Measurements from ENCODE around the gene NFYB. TPM values are rescaled to one million over a fixed set of nuclear protein-coding genes. Genes with fewer than 3 reads are reported as not detected.

NFYB gene
- total RNA-seq, 1 donor from 2014 or later = 100 TPM

DNA sequence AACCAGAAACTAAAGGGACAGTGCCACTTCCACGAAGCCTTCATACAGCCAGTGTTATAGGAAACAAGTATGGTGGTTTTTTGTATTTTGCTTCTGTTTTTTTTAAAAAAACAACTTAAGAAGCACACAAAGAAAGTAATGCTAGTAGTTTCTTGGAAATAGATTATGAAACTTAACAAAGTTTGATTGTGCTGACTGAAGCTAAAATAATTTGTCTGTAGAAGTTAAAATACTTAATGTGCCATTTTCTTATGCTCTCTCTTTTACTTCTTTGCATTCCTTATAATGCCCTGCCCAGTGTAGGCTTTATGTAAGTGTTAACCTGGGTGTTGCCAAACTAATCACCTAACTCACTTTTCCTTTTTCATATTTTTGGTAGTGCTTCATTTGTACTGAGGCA, 57.2 kb downstream of the NFYB start:
- Histone ChIP-seq H3K79me2 (ENCODE audit: low read depth) (no peaks in the 10 kb centered on the region), H3K27ac (no peak overlapping the region), H3K4me1 (no peaks in the 10 kb centered on the region), H3K36me3 (no peaks in the 10 kb centered on the region), H3K4me2 (no peak overlapping the region), H3K4me3 (no peak overlapping the region), H2AFZ (replicated peaks) (no peak overlapping the region), H3K9me3 (ENCODE audit: low read depth) (no peaks in the 10 kb centered on the region), H4K20me1 (ENCODE audit: low read depth) (no peaks in the 10 kb centered on the region), H3K27me3 (no peaks in the 10 kb centered on the region), H3K9ac (no peak overlapping the region), H3F3A (ENCODE audit: low read depth) (no peaks in the 10 kb centered on the region)
- Mint-ChIP-seq H3K36me3 (no peaks in the 10 kb centered on the region), H3K27ac (no peak overlapping the region), H3K27me3 (ENCODE audit: insufficient read depth, low read depth) (no peaks in the 10 kb centered on the region), H3K4me1 (no peaks in the 10 kb centered on the region), H3K4me3 (no peak overlapping the region), H3K9me3 (no peaks in the 10 kb centered on the region)
- DNase-seq (ENCODE audit: low spot score) = no peak
- no peak for TF ChIP-seq EZH2 (IDR thresholded peaks at IDR 0.05)
- TF ChIP-seq, protein P1, sequence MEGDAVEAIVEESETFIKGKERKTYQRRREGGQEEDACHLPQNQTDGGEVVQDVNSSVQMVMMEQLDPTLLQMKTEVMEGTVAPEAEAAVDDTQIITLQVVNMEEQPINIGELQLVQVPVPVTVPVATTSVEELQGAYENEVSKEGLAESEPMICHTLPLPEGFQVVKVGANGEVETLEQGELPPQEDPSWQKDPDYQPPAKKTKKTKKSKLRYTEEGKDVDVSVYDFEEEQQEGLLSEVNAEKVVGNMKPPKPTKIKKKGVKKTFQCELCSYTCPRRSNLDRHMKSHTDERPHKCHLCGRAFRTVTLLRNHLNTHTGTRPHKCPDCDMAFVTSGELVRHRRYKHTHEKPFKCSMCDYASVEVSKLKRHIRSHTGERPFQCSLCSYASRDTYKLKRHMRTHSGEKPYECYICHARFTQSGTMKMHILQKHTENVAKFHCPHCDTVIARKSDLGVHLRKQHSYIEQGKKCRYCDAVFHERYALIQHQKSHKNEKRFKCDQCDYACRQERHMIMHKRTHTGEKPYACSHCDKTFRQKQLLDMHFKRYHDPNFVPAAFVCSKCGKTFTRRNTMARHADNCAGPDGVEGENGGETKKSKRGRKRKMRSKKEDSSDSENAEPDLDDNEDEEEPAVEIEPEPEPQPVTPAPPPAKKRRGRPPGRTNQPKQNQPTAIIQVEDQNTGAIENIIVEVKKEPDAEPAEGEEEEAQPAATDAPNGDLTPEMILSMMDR (IDR thresholded peaks at IDR 0.05) = no peak
- TF ChIP-seq EZH2phosphoT487 (IDR thresholded peaks at IDR 0.05) = no peak

DNA sequence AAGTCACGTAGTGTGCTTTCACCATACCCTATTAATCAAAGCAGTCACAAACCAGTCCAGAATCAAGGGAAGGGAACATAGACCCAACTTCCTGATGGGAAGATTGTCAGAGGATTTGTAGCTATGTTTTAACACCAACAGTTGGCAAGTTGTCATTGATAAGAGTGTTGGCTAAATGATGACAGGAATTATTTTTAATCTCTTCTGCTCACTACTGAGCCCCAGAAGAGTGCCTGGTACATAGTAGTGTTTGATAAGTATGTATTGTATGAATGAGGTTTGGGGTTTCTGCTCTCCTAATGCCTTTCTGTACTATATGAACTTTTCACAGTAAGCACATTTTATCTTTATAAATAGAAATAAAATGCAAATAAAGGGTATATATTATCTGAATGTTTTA, 59.0 kb downstream of the NFYB start:
- no peaks in the 10 kb centered on the region for H3F3A ChIP-seq (ENCODE audit: low read depth)
- H3K4me3 ChIP-seq = no peak overlapping the region
- H3K27me3 ChIP-seq = no peaks in the 10 kb centered on the region
- no peak overlapping the region for H3K9ac ChIP-seq
- no peak for DNase-seq (ENCODE audit: low spot score)
- no peaks in the 10 kb centered on the region for H4K20me1 ChIP-seq (ENCODE audit: low read depth)
- H3K4me2 ChIP-seq = no peak overlapping the region
- TF ChIP-seq EZH2 (IDR thresholded peaks at IDR 0.05) (no peak), EZH2phosphoT487 (IDR thresholded peaks at IDR 0.05) (no peak)
- TF ChIP-seq, protein P1 (IDR thresholded peaks at IDR 0.05) = no peak
- H3K9me3 Mint-ChIP-seq = no peaks in the 10 kb centered on the region
- no peaks in the 10 kb centered on the region for H3K36me3 ChIP-seq
- no peaks in the 10 kb centered on the region for H3K79me2 ChIP-seq (ENCODE audit: low read depth)
- H3K9me3 ChIP-seq (ENCODE audit: low read depth) = no peaks in the 10 kb centered on the region
- no peak overlapping the region for H3K27ac Mint-ChIP-seq
- no peak overlapping the region for H2AFZ ChIP-seq (replicated peaks)
- H3K4me3 Mint-ChIP-seq = no peak overlapping the region
- no peaks in the 10 kb centered on the region for H3K4me1 Mint-ChIP-seq
- H3K4me1 ChIP-seq = no peaks in the 10 kb centered on the region
- H3K36me3 Mint-ChIP-seq = no peaks in the 10 kb centered on the region
- H3K27ac ChIP-seq = no peak overlapping the region
- H3K27me3 Mint-ChIP-seq (ENCODE audit: insufficient read depth, low read depth) = no peaks in the 10 kb centered on the region

DNA sequence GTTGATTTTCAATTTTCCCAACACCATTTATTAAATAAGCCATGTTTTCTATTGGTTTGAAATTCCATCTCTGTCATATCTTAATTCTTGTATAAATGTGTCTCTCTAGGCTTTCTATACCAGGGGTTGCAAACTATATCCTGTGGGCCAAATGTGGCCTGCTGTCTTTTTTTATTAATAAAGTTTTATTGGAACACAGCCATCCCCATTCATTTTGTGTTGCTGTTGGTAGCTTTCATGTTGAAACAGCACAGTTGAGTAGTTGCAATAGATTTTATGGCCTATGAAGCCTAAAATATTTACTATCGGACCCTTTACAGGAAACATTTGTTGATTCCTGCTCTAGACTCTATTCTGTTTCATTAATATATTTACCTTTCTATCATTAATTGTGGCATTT, 64.3 kb downstream of the NFYB start:
- H3K9ac ChIP-seq = no peak overlapping the region
- H3K27me3 ChIP-seq = no peaks in the 10 kb centered on the region
- TF ChIP-seq, protein P1 (IDR thresholded peaks at IDR 0.05) = no peak
- TF ChIP-seq EZH2phosphoT487 (IDR thresholded peaks at IDR 0.05) = no peak
- no peak for TF ChIP-seq EZH2 (IDR thresholded peaks at IDR 0.05)
- H3K4me1 ChIP-seq = no peaks in the 10 kb centered on the region
- no peaks in the 10 kb centered on the region for H3K4me1 Mint-ChIP-seq
- H2AFZ ChIP-seq (replicated peaks) = no peak overlapping the region
- H4K20me1 ChIP-seq (ENCODE audit: low read depth) = no peaks in the 10 kb centered on the region
- H3K9me3 Mint-ChIP-seq = no peaks in the 10 kb centered on the region
- H3K36me3 Mint-ChIP-seq = peaks cover 6% of the 10 kb centered on the region
- H3K27ac ChIP-seq = no peak overlapping the region
- no peak for DNase-seq (ENCODE audit: low spot score)
- H3K79me2 ChIP-seq (ENCODE audit: low read depth) = no peaks in the 10 kb centered on the region
- H3F3A ChIP-seq (ENCODE audit: low read depth) = no peaks in the 10 kb centered on the region
- no peaks in the 10 kb centered on the region for H3K9me3 ChIP-seq (ENCODE audit: low read depth)
- no peaks in the 10 kb centered on the region for H3K36me3 ChIP-seq
- peaks cover 2% of the 10 kb centered on the region for H3K27me3 Mint-ChIP-seq (ENCODE audit: insufficient read depth, low read depth)
- no peak overlapping the region for H3K27ac Mint-ChIP-seq
- no peak overlapping the region for H3K4me2 ChIP-seq
- H3K4me3 Mint-ChIP-seq = no peak overlapping the region
- no peak overlapping the region for H3K4me3 ChIP-seq
